ENCODE measurements around the gene RHAG.
"Not testable (repeated sequence)": the region's sequence is repeated elsewhere in the genome, so short reads cannot be mapped to it uniquely, and the experiment has no call there.

RHAG gene

DNA sequence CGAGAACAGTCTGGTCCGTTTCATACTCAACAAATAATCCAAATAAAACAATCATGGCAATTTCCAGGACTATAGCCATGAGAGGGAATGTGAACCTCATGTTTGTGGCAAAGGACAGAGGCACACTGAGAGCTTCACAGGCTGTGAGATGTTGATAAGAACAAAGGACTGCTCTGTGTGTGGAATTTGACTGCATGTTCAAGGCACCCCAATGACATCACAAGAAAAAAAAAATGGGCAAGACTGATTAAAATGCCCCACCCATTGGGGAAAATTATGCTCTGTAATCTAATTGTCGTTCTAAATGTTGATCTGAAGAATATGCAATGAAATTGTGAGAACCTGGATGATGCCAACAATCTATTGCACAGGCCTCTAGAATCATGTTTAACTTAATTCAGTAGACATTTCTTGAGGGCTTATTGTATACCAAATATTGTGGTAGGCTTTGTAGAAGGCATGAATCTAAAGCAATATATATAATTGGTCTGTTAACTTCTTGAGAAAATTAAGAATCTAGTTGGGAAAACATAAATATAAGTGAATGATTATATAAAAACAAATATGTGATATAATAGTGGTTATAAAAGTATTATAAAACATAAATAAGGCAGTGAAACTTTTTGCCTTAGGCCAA, at the start of gene RHAG:
TSS of gene RHAG (minus strand) at position 127 of the 637 bp plus-strand sequence. CDS start at position 100, 27 bp downstream.
- DNase-seq, result no peak

DNA sequence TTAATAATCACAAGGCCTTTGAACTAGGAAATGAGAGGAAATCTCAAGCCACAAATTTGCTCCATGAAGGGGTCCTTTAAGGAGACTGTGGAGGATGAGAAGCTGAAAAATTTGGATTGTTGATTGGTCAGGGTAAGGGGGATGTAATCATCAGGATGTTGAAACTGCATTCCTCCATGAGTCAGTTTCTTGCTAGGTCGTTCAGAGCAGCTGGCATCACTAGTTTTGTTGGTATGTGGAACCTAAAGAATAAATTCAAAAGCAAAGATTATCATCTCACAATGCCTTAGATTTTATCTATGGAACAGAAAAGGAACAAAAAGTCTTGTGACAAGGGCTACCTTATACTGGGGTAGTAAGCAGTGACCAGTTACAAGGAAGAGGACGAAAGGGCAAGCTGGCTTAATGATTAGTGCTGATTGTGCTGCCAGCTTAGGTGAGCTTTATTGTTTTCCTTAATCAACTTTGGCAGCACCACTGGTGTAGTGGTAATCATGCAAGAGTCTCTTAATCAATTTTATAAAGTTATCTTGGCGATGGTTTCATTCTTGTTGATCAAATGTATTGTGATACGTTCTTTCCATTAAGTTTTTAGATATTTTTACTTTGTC, 40.1 kb upstream of the RHAG start:
- no peak for DNase-seq

DNA sequence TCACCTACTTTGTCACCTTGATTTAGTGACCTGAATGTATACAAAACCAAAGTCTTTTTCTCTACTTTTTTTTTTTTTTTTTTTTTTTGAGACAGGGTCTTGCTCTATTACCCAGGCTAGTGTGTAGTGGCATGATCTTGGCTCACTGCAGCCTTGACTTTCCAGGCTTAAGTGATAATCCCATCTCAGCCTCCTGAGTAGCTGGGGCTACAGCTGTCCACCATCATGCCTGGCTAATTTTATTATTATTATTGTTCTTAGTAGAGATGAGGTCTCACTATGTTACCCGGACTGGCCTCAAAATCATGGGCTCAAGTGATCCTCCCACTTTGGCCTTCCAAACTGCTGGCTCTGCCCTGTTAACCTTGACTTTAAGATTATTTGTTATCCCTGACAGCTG, 39.2 kb upstream of the RHAG start:
- no peak for DNase-seq

DNA sequence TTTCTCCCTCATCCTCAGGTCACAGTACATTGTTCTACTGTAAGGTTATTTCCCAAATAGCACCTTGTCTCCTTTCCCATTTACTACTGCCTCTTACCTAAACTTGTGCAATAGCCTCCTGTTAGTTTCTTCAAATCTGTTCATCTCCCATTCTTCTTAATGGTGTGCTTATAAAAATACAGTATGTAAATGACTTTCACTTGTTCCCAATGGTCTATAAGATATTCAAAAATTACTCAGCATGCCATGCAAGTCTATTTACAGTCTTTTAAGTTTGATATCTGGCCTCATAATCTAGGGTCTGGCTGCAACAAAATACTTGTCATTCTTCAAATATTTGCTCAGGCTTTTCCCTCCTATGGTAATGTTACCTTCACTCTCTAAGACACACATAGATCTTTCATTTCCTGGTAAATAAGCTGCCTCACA, 31.5 kb upstream of the RHAG start:
- DNase-seq, result no peak

DNA sequence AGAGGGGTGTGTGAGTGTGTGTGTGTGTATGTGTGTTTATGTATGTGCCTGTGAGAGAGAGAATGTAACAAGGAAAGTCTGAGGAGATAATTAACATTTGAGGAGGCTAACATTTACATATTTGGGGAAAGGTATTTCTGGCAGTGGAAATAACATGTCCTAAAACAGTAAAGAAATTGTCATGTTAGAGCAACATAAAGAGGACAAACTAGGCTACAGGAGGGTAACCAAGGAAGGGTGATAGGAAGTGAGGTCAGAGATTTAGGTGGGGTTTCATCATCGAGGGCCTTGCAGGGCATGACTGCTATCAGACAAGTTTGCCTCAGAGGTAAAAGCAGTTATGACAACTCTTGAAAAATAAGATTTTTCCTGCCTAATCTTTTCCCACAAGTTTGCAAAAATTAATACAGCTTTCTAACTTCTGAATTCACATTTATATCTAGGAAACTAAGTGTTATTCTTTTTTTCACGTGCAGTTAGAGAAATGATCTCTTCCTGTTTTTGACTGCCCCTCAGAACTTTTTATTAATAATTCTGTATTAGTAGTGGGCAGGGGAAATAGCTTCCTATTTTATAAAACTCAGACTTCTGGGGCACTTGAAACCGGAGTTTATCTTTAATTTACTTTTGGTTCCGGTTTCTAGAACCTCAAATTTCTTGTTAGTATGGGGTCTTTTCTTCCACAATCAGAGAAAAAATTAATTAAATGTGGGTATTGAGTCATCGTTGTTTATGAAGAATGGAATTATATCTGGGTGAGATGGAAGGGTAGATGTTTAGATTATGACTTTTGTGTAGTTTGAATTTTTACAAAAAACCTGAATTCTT, 30.5 kb upstream of the RHAG start:
- no peak for DNase-seq

DNA sequence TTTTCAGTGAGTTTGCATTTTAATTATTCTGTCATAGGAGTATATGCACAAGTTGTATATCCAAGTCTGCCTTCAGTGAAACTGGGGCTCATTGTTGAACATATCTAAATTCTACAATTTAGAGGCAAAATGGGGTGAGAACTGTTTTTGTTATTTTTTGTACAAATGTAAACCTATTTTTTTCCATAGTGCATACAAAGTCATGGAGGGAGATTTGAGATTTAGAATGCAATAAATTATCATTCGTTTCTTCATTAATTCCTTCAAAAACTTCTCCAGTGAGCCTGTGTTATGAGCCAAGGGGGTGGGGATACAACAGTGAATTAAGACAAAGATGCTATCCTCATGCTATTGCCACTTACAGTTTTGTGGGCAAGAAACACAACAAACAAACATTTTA, 29.8 kb upstream of the RHAG start:
- DNase-seq, result no peak

DNA sequence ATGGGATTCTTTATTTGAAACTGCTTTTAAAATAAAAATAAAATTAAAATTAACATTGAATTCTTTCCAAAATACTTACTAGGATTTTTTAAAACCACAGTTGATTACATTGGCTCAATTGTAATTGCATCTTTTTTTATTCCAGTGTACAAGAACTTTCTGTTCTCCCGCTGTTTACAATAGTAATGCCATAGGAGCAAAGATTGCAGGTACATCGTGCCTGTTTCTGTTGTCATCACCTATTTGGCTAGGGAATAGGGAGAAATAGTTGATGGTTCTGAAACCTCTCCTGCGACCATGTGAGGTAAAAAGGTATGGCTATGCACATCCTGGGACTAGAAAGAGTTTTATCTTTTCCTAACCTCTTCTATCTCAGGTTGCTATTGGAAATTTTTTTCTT, 28.2 kb upstream of the RHAG start:
- no peak for DNase-seq

DNA sequence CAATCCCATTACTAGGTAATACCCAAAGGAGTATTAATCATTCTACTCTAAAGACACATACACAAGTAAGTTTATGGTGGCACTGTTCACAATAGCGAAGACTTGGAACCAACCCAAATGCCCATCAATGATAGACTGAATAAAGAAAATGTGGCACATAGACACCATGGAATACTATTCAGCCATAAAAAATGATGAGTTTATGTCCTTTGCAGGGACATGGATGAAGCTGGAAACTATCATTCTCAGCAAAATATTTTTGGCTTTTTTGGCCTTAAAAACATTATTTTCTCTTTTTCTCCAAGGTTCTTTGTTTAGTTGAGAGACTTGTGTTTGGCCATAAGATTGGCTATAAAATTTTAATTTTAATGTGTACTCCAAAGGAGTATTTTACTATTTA, 27.4 kb upstream of the RHAG start:
- DNase-seq, result not testable (repeated sequence)

DNA sequence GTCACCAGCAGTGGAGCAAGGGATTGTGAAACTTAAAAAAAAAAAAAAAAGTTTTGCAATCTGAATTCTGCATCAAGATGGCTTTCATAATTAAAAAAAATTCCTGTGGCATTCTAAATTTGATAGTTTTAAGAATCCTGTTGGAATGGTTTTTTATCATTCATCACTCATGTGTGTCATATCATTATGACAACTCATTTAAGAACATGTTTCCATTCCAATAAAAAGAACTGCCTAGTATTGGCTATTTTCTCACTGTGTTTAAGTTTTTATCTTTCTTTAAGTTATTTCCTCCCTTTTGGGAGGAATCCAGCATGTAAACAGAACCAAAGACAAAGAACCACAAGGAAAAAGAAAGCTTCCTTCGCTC, 26.2 kb upstream of the RHAG start:
- no peak for DNase-seq

DNA sequence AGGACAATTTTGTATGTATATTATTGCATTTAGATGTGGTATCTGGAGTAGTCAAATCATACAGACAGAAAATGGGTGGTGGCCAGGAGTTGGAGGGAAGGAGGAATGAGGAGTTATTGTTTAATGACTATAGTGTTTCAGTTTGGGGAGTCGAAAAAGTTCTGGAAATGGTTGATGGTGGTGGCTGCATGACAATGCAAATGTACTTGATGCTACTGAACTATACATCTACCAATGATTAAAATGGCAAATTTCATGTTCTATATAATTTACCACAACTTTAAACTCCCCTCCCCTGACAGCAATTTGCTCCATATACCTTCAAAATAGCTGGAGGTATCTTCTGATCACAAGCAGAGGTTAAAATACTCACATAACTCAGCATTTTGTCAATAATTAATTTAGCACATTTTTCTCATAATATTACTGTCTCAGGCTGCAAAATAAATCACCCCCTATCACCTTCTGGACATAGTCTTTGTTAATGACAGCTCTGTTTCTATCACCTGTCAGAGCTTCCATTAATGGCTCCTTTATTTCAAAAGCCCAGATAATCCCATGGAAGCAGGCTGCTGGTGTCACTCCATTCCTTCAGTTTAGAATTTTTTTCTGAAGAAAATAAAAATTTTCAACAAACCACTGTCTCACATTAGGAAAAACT, 25.7 kb upstream of the RHAG start:
- DNase-seq, result no peak

DNA sequence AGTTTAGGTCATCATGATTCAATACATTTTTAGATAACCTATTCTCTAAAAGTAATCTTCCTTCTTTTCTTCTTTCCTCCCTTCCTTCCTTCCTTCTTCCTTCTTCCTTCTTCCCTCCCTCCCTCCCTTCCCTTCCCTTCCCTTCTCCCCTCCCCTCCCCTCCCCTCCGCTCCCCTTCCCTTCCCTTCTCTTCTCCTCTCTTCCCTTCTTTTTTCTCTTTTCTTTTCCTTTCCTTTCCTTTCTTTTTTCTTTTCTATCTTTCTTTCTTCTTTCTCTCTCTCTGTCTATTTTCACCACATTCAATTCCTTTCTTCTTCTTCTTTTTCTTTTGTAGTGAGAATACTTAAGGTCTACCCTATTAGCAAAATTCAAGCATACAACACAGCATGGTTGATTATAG, 17.3 kb upstream of the RHAG start:
- no peak for DNase-seq

DNA sequence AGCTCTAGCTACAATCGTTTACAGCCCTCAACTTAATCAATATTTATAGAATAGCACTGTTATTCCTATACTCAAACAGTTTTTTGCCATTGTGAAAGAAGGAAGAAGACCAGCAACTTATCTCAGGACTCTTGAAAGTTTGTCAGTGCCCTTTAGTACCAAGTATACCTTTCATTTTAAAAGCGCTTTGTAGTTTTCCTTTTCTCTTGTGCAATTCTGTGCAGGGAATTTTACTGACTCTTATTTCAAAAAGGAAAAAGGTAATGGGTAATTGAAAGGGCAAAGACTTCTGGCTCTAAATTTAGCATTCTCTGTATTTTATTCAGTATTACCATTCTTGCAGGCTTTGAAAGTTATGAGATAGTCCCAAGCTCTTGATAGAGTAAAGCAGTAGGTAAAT, 16.8 kb upstream of the RHAG start:
- no peak for DNase-seq

DNA sequence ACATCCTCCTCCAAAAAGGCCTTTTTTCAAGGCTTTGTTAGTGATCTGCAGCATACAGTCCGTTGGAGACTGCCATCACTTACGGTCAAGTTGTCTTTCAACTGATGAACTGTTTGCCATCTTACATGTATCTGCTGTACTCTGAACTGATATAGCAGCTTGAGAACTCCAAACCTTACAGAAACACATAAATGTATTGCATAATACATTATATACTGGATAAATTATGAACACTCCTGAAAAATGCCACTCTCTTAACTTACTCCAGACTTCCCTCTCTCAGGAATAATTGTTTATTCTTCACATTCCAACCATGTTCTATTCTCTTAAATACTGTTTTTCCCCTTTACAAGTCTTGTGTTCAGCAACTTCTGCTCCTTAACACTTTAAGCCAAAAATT, 14.6 kb upstream of the RHAG start:
- no peak for DNase-seq

DNA sequence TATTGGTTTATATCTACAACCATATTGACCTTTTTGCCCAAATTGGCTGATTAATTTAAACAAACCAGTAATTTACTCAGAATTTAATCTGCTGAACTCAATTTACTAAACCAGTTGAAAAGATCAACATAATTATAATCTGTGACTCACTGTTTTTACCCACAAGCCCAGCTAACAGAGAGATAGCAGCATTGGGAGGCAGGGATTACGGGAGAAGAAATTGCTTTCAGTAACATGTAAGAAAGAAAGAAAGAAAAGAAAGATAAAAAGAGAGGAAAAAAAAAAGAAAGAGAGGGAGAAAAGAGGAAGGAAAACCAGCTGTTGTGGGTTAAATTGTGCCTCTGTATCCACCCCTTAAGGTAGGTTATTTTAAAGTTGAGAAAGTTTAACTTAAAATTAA, 13.3 kb upstream of the RHAG start:
- no peak for DNase-seq

DNA sequence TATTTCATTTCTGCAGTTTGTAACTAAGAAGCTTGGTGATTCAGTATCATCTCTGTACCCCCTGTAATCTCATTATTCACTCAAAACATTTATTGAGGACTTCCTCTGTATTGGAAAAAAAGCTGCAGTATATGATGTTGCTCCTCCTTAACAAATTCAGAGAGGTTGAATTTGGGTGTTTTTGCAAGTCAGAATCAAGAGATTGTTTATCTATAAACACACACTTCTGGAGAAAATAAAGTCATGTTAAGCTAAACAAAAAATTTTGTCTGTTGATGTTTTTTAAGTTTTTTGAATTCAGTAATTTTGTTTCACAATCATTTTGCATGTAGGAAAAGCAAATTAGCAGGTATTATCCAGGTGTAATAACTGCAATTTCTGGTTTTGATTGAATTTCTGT, 11.4 kb upstream of the RHAG start:
- no peak for DNase-seq

DNA sequence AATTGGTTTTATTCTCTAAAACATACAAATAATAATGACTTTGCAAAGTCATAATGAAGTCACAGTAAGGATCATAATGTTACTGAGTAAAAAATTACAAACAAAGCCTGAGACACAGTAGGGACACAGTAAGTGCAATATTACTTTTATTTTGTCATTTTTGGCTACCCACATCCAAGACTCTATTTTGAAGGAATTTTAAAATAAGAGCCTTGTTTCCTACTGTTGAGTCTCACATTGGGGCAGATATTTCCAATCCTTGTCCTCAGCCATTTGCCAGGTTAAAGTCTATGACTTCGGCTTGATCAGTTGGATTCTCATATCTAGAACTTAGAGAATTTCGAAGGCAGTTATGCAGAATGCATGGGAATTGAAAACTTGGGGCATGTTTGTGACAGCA, 10.8 kb upstream of the RHAG start:
- DNase-seq, result no peak

DNA sequence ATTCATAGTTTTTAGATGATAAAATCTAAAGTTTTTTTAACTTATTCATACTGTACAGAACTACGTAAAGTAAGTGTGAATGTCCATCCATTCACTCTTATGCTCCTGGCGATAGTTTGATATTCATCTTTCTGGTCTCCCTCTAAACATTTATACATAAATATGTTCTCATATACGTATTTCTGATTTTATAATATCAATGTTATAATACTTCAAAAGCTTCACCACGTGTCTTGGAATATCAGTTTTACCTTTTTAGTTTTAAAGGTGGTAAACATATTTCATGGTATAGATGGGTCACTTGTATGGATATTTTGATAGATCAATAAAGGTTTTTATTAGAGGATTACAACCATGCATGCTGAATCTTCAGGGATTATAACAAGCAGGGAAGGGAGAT, 10.3 kb upstream of the RHAG start:
- DNase-seq, result no peak

DNA sequence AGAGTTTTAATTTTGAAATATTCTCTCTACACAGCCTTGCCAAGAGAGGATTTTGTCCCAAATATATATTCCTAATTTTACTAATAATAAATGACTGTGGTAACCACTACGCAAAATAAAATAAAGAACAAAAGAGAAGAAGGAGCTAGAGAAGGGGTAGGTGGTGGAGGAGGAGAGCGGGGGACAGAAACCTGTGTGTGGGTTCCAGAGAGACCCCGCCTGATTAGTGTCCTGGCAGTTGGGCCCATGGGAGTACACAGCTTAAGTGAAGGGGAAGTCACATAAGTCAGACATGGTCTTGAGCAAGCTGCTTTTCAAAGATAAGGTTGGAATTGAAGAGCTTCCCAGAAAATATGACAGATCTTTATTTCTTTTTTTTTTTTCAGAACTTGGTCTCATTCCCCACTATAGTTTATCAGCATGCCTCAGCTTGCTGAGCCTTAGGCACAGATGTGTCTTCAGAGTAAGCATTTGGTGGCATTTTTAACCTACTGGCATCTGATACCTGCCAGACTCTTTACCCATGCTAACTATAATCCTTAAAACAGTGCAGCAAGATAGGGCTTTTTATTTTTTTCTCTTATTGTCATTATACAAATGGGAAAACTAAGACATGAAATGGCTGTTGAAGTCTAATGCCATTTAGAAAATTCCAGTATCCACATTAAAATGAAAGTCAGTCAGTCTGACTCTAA, 9.6 kb upstream of the RHAG start:
- DNase-seq, result no peak

DNA sequence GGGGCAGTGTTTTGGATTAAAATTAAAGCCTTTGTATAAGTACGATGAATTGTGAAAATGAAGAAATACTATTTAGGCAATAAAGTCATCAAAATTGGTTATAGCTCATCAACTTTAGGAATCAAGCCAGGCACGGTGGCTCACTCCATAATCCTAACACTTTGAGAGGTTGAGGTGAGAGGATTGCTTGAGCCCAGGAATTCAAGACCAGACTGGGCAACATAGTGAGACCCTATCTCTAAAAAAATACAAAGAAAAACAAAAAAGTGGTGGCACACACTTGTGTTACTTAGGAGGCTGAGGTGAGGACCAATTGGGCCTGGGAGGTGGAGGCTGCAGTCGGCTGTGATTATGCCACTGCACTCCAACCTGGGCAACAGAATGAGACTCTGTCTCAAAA, 8.5 kb upstream of the RHAG start:
- DNase-seq, result no peak

DNA sequence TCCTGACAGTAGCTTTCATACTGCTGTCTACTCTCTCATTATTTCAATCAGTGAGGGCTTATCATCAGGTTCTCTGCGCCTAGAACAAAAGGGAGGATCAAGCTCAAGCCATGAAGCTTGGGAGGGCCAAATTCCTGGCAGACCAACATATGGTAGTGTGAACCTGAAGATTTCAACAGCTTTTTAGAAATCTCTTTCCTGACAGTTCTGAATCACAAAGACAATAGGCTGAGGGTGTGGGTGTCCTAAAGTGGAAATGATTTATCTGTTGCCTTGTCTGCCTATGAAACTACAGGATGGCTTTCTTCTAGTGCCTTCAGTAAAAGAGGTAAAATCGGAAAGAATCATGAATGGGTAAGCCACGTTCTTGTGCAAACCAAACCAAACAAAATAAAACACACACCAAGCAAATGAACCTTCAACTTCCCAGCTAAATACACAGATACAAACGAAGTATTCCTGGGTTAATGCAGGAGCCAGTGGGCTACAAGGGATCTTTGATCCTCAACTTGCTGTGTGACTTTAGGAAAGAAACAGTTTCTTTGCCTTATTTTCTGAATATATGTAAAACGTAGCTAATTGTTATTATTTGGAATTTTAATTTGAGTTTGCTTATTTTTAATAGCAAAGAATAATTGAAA, 2.7 kb upstream of the RHAG start:
- no peak for DNase-seq

DNA sequence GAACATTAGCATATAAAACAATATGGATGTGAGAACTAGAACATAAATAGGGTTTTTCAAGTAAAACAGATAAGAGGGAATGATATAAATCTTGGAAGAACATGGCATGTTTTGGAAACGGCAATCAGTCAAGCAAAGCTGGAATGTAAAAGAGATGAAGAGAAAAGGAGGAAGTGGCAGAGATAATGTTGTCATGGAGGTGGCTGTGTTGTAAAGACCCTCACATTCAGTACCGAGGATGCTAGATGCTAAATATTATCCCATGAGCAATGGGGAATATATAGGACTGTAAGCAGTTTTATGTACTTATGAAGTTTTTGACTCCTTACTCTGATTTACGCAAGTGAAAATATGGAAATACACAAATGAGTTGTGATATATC, 702 bp upstream of the RHAG start:
- no peak for DNase-seq

DNA sequence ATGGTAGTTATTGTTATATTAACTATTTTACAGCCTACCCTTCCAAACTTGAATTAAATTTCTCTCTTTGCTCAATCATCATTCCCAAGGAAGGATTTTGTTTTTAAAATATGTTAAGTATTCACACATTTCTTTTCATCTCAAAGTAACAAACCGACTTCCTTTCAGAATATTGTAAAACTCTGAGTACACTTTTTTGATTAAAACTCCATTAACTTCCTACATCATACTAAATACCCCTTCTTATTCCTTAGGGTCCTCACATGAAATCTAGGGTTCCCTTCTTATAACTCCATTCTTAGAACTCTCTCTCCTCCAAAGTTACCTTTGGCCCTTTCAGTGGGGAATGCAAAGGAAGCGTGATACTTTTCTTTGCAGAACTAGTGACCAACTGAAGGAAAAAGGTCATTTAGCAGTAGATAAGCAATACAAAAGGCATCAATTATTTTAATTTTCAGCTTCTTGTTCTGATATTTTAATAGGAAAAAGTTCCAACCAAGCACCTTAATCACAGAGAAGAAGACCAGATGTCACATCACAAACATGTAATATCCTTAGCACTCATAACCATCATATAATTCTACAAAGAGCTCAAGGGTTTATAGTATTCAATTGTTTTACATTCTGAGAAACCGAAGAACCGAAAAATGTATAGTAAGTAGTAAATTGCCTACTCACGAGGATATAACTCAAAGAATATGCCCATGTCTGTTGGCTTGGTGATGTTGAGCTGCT, 494 bp downstream of the RHAG start:
- no peak for DNase-seq

All from NCI-H1930 (cell line).